HG03196 (cell line): ENCODE results near the gene ZNF473.

Experiments
- ATAC-seq: cut with Tn5 transposase; IDR thresholded peaks from one replicate; pipeline ENCODE4 v1.9.1; 2021; ENCODE audit not compliant: unreplicated experiment

ZNF473 gene

DNA sequence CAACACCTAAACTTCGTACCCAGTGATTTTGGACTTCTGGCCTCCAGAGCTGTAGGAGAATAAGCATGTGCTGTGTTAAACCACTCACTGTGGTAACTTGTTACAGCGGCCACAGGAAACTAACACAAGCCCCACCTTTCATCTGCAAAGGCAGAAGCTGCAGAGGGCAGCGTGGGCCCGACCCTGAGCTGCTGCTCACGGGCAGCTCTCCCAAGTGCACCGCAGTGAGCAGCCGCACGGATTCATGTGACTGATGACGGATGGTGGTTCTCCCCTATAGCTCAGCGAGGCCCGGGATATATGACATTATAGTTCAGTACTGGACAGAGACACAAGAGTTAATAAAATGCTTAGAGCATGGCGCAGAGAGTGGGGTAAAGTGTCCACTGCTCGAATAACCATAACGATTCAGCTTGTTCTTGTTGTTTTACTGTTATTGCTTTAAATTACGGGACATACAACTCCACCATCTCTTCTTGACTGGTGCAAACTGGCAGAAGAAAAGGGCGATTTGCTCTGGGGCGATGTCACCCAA, 22.5 kb upstream of the ZNF473 start:
- ATAC-seq, result no peak

DNA sequence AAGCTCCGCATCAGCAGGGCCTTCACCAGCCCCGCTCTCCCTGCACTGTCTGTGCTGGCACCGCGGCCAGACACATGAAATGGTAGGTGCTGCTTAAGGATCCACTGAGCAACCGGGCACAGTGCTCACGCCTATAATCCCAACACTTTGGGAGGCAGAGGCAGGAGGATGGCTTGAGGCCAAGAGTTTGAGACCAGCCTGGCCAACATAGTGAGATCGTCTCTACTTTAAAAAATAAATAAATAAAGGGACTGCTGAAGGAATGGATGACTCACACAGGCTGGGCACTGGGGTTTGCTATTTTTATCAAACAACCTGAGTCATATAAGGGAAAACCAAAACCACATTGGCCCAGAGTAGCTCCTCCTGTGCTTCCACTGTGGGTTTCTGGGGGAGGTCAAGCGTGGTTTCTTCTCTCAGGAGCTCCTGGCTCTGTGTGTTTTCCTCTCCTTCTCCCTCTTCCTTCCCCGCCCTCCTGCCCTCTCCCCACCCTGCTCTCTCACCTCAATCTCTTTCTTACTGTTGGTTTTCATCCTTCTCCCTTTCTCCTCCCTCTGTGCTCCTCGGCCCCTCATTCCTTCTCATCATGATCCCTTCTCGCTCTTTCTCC, 21.9 kb upstream of the ZNF473 start:
- no peak for ATAC-seq

DNA sequence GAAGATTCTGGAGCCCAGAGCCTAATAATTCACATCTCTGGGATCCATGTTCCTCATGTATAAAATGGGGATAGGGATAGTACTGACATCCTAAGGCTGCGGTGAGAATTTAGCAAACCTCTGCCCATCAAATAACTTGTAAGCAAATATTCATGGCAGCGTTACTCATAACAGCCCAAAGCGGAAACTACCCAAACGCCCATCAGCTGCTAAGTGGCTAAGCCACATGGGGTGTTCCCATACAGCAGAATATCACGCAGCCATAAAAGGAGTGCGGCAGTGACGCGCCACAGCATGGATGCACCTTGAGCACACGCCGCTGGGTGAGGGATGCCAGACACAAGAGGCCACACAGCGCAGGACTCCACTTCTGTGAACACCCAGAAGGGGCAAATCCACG, 20.4 kb upstream of the ZNF473 start:
- no peak for ATAC-seq

DNA sequence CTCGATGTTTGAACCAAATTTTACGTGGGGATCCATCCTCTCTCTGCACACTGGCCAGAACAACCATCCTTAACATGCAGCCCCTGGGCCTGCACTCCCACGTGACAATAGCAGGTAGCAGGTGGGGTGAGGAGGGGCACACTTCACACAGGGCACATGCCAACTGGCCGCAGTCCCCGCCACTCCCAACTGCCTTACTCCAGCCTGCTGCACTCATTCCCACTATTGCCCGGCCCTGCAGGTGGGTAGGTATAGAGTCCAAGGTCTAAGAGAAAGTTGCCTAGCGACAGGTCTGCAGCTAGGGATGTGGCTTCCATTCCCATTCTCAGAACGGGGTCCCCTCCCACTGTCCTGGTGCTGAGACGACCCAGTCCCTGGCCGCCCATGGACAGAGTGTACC, 18.6 kb upstream of the ZNF473 start:
- ATAC-seq, result no peak

DNA sequence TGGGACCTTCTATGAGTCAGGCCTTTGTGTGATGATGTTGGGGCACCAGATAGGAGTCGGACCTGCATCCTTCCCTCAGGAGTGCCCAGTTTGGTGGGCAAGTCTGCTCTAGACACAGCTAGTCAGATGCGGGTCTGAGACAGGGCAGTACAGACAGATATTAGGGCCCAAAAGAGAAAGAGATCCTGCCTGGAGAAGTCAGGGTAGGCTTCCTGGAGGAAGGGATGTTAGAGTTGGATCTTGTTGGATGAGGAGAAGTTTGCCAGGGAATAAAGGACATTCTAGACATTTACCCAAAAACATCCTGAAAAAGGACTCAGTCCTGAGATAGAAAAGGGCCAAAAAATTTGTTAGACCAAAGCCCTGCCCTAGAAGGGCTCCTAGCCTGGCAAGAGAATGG, 17.9 kb upstream of the ZNF473 start:
- ATAC-seq, result no peak

DNA sequence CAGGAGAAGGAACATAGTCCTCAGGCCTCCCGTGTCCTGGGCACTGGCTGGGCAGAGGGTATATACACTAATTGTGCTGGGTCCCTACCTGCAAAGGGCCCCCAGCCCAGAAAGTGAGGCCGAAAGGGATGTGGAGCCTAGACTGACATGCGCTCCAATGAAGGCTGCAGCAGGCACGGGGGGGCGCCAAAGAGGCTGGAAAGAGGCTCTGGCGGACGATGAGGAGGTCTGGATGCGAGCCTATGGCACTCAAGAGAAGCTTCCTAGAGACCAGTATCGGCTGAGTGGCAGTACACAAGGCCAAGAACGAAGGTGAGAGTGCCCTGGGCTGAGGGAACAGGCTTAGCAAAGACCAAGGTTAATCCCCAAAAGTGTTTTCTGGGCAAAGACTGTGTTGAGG, 17.3 kb upstream of the ZNF473 start:
- no peak for ATAC-seq

DNA sequence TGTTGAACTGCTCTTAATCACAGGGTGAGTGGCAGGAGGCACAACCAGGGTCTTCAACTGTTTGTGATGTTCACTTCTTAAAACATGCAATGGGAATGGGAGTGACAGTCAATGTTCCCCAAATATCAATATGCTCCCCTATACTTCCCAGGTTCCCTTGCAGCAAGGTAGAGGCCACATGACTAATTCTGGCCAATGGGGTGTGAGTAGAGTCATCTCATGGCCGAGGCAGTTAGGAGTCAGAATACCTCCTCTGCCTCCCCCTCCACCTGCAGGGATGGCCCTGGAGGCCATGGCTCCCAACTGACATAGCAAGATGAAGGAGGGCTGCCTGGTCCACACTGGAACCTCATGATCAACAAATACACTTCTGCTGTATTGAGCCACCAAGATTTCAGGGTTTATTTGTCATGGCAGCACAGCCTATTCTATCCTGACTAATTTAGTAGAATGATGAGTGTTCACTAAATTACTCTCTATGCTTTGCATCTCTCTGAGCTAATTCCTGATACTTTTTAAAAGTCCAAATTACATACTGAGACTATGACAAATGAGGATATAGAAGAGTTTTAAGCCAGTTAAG, 9.5 kb upstream of the ZNF473 start:
- no peak for ATAC-seq

DNA sequence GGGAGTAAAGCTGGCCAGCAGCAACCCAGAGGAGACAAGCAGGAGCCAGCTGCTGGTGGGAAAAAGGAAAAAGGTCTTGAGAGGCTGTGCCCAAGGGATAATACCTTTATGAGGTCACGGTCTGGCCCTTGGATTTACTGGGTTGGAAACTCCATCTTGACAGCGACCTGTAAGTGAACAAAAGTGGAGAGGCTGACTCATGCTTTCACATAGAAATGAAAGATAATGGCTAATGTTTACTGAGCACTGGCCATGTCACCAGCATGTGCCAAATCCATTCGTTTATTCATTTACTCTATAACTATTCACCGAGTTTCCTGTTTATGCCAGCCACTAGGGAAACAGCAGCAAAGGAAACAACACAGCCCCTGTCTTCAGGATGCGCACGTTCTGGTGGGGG, 5.3 kb upstream of the ZNF473 start:
- no peak for ATAC-seq

DNA sequence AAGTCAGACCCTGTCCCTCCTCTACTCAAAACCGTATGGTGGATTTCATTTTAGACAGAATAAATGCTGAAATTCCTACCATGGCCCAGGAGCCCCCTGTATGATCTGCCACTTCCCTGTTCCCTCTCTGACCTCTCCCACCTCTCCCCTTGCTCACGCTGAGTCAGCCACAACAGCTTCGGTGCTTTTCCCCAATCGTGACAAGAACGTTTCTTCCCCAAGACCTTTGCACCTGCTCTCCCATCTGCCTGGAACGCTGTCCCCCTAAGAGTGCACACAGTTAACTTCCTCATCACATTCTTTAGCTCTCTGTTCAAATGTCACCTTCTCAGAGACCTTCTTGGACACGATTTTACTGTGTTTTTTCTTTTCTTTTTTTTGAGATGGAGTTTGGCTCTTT, 3.0 kb upstream of the ZNF473 start:
- ATAC-seq, result no peak

DNA sequence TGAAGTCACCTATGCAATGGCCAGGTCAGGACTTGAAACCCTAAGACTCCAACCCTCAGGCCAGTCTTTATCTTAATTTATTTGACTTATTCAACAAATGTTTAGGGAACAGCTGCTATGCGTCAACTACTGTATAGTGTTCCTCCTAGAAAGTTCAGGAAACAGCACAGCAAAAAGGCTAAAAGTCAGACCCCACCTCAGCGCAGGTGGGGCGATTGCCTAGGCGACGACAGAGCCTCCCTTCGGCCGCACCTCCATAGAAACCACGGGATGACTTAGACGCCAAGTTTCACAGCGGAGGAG, 1.1 kb upstream of the ZNF473 start:
- no peak for ATAC-seq

DNA sequence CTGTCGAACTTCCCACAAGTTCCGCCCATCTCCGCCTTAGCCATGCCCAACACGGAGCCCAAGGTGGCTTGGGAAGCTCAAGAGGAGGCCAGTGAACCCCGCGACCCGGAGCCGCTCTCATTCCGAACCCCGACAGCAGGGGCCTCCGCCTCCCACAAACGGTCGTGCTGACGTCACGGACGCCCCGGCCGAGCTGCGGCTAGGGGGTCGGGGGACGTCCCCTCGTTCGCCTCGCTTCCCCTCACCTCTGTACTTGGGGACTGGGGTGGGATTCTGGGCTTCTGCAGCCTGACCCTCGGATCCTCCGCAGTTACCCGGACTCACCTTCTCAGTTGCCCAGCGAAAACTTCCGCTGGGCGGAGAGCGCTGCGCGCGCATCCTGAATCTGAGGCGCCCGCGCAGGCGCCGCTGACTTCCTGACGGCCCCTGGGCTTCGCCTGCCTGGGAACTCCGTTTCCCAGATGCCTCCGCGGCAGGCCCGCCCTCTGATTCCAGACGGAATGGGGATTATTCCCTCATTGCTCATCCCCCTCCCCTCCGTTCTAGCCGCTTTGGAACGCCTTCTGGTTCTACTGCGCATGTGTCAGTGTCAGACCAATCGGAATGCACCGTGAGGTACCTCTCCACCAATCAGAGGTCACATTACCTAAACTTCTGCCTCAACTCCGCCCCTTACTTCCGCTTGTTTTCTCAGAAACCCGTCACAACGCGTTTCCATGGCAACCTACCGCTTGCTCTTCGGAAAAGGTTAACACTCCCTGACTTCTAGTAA, 597 bp upstream of the ZNF473 start, which contains the start of gene VRK3:
VRK3 (minus strand) TSS at position 351 of the 772 bp plus-strand sequence. CDS start 9,210 bp downstream, outside the sequence.
- peak; percentile 77 for ATAC-seq

DNA sequence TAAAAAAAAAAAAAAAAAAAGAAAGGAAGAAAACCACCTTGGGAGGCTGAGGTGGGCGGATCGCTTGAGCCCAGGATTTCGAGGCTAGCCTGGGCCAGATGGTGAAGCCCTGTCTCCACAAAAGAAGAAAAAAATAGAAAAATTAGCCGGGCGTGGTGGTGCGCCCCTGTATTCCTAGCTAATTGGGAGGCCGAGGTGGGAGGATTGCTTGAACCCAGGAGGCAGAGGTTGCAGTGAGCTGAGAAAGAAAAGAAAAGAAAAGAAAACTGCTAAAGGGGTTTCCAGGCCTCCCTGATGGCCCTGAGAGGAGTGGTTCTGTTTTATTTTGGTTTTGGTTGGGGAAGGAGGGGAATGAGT, 723 bp downstream of the ZNF473 start:
- ATAC-seq, result no peak

DNA sequence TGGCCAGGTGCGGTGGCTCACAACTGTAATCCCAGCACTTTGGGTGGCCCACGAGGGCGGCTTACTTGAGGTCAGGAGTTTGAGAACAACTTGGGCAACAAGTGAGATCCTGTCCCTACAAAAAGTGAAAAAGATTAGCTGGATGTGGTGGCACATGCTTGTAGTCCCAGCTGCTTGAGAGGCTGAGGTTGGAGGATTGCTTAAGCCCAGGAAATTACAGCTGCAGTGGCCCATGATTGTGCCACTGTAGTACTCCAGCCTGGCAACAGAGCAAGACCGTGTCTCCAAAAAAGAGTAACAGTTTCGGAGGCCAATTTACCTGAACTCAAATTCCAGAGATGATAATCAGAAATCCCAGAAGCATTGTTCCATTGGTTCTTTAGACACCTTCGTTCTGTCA, 4.4 kb downstream of the ZNF473 start:
- no peak for ATAC-seq

DNA sequence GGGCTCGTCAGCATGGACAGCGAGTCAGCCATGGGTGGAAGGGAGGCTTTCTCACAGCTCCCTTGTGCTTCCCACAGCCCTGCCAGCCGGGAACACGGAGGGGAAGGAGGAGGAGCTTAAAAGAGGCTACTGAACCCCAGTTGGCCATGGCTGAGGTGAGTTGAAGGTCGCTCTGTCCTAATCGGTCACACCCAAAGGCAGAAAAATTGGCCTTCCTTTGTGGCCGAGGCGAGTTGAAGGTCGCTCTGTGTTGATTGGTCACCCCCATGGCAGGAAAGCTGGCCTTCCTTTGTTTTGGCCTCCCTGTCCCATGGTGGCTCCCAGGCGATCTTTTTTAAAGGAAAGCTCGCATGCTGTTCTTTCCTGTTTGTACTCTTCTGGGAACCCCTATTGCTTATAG, 5.1 kb downstream of the ZNF473 start:
- ATAC-seq, result no peak

DNA sequence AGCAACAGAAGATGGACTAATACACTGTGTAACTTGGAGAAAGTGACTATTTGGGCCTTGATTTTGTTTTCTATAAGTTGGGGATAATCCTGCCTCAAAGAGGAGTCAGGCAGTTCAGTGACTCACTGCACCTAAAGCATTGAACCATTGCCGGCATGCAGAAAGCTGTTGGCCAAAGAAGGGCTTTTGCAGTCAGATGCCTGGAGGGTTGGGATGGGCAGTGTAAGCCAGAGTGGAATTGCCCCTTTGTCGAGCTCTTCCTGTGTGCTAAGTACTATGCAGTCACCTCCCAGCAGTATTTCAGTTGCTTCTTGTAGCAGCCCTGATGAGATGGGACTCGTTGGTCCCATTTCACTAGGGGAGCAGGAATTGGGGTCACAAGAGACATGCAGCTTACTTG, 11.1 kb downstream of the ZNF473 start:
- ATAC-seq, result no peak

DNA sequence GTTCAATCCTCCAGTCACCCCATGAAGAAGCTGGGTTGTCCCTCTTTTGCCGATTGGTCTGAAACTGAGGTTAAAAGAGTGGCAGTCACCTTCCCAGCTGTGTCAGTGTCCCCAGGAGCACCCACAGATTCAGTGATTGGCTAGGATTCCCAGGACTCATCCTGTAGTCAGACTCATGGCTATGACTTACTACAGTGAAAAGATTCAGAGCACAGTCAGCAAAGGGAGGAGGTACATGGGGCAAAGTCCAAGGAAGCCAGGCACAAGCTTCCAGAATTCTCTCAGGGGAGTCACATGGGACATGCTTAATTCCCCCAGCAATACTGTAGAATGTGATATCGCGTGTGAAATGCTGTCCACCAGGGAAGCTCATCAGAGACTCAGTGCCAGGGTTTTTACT, 14.2 kb downstream of the ZNF473 start:
- no peak for ATAC-seq

DNA sequence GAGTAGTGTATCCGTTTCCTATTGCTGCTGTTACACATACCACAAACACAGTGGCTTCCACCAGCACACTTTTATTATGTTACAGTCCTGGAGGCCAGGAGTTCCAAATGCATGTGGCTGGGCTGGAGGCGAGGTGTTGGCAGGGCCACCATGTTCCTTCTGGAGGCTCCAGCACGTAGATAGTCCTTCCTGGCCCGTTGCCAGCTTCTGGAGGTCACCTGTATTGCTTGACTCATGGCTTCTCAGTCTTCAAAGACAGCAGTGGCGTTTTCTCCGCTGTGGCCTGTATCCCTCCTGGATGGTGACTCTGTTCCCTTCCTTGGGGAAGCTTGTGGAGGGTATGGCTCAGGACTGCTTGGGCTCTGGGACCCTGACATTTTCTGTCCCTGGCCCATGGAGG, 15.2 kb downstream of the ZNF473 start:
- no peak for ATAC-seq

DNA sequence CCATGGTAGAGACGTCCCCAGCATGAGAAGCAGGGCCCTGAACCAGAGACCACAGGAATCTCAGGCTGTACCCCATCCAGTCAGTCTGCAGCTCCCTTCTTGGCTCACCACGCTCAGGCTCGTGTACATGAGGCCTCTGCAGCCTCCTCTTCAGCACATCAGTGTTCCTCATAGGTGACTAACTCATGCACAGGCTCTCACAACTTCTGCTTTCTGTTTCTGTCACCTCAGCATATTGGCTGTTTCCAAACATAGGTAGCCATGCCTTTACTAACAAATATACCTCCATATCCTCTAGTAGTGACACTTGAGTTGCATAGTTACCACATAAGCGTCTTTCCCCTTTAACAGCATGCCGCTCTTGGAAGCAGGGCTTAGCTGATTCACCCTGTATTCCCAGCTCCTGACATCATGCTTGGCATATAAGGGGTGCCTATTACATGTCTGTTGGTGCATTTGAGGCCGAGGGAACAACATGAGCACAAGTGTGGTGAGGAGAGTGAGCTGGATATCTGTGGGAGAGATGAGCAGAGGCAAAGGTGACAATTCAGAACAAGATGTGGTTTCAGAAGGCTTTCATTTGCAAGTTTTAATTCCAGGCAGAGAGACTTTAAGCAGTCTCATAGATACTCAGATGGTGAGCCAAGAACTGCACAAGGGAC, 16.7 kb downstream of the ZNF473 start:
- ATAC-seq, result no peak

DNA sequence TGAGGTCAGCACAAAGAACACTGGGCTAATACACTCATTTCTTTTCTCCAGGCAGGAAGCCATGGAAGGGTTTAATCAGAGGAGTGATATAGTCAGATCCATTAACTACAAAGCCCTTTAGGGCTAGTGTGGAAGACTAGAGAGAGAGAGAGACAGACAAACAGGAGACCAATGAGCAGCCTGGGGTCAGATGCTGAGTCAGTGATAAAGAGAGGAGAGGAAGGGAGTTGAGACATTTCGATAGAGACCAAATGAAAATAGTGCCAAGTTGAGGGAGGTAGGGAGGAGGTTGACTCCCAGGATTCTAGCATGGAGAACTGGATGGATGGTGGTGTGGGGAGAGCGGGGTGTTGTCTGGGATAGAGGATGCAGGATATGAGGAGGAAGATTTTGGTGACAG, 18.2 kb downstream of the ZNF473 start:
- no peak for ATAC-seq

DNA sequence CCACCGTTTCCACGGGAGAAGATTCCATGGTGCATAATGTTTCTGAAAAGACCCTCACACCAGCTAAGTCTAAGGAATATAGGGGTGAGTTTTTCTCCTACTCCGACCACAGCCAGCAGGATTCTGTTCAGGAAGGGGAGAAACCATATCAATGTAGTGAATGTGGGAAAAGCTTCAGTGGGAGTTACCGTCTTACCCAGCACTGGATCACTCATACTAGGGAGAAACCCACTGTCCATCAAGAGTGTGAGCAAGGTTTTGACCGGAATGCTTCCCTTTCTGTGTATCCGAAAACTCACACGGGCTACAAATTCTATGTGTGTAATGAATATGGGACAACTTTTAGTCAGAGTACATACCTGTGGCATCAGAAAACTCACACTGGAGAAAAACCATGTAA, 19.1 kb downstream of the ZNF473 start:
- no peak for ATAC-seq

DNA sequence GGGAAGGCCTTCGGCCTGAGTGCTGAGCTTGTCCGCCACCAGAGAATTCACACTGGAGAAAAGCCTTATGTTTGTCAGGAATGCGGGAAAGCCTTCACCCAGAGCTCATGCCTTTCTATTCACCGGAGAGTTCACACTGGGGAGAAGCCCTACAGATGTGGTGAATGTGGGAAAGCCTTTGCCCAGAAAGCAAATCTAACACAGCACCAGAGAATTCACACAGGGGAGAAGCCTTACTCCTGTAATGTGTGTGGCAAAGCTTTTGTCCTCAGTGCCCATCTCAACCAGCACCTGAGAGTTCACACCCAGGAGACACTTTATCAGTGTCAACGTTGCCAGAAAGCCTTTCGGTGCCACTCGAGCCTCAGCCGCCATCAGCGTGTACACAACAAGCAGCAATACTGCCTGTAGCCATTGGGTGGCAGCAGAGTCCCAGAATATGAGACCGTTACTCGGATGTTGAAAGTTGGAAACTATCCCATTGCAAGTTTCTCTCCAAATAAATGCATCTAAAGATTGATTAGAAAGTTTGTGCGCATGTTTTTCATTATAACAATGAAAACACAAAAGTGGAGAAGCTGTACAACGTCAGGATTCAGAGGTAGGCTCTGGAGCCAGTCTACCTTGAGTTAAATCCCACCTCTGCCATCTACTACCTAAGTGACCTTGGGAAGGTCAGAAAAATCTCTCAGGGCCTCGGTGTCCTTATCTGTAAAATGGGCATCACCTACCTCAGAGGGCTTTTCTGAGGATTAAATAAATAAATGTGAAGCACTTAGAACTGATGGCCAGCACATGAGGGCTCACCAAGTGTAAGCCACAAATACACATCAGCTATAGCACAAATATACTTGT, 21.1 kb downstream of the ZNF473 start:
- no peak for ATAC-seq
